ENCODE data around the gene MYCBP. TPM values are rescaled to one million over a fixed set of nuclear protein-coding genes. Genes with fewer than 3 reads are reported as not detected.

Gene MYCBP
- total and polyA plus RNA-seq, 2 of the 8 experiments (the other 6 are each of a cell fraction or from before 2014, with no cell fraction given) = 22.4 to 38.2 TPM

DNA sequence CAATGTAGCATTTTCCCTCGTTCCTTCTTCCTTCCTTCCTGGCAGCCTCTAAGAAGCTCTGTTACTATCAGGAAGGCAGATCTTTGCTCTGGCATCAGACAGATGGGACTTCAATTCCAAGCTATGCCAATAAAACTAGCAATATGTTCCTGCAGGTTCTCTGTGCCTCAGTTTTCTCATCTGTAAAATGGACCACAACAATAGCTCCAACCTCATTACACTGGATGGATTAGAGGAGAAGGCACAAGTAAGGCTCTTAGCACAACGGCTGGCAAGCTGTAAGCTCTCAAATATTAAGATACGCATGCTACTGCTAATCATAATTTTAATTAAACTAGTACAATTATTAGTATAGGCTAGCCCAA lies 40.8 kb downstream of the MYCBP start:
- H2BK12ac ChIP-seq (ENCODE audit: low read depth, low read length) = no peak overlapping the region
- FAIRE-seq (no peak), DNase-seq (ENCODE audit: low read depth in 1 of 2, low spot score in 2 of 2) (no peak)
- no peak overlapping the region for H4K8ac ChIP-seq (ENCODE audit: extremely low read depth, insufficient read depth, low read length)
- H2BK15ac ChIP-seq (ENCODE audit: low read length) = no peak overlapping the region
- H3K9ac ChIP-seq (replicated peaks in 1 of 4; ENCODE audit: extremely low read depth in 1 of 4, low read depth in 3 of 4, low read length in 3 of 4) = no peak overlapping the region
- no peaks in the 10 kb centered on the region for H3K9me3 ChIP-seq (ENCODE audit: insufficient read depth in 2 of 2, low read depth in 1 of 2, low read length in 1 of 2)
- no peaks in the 10 kb centered on the region; the same call in 1 of the 2 replicates for H3K23me2 ChIP-seq (ENCODE audit: low read depth, low read length)
- H3K4ac ChIP-seq (replicated peaks; ENCODE audit: insufficient read length, low read depth, low read length) = no peak overlapping the region
- no peak overlapping the region for H2BK120ac ChIP-seq (replicated peaks; ENCODE audit: low read depth, low read length)
- H3K79me1 ChIP-seq (ENCODE audit: low read depth, low read length) = no peaks in the 10 kb centered on the region
- no peak for TF ChIP-seq CHD1 (IDR thresholded peaks at IDR 0.05; ENCODE audit: low read depth, low read length)
- no peak for TF ChIP-seq MAX (IDR thresholded peaks at IDR 0.05)
- no peak for TF ChIP-seq CTBP2 (IDR thresholded peaks at IDR 0.05; ENCODE audit: borderline replicate concordance, insufficient read depth, insufficient read length, low read length)
- no peak for TF ChIP-seq RXRA (IDR thresholded peaks at IDR 0.05; ENCODE audit: insufficient read depth, low read depth, low read length)
- TF ChIP-seq SIRT6 (IDR thresholded peaks at IDR 0.05; ENCODE audit: low read length) = no peak
- TF ChIP-seq CEBPB (IDR thresholded peaks at IDR 0.05; ENCODE audit: low read depth, low read length) = no peak
- TF ChIP-seq POLR2AphosphoS5 (IDR thresholded peaks at IDR 0.05; ENCODE audit: low read depth, low read length) = no peak
- no peak overlapping the region for H4K91ac ChIP-seq (replicated peaks; ENCODE audit: insufficient read length, low read length)
- H3K56ac ChIP-seq (replicated peaks; ENCODE audit: insufficient read length, low read depth, low read length) = no peak overlapping the region
- no peaks in the 10 kb centered on the region for H3K27me3 ChIP-seq (replicated peaks in 1 of 4; ENCODE audit: control insufficient read depth in 3 of 4, extremely low read depth in 1 of 4, insufficient read depth in 3 of 4, low read length in 3 of 4)
- H3K4me3 ChIP-seq (ENCODE audit: extremely low read depth in 1 of 4, insufficient read depth in 2 of 4, low read depth in 3 of 4, low read length in 4 of 4) = no peak overlapping the region
- H2BK20ac ChIP-seq (ENCODE audit: low read length) = no peak overlapping the region
- CTCF ChIA-PET (ENCODE audit: partially characterized antibody) = interaction anchor here (0.6 to 7.9 kb wide), 8 partner anchors 9 to 323 kb away, joined by 3 to 71 read pairs (median 3); no protein-coding TSS in a partner anchor
- no peak overlapping the region for H4K5ac ChIP-seq (ENCODE audit: insufficient read length, low read depth, low read length)
- H3K18ac ChIP-seq (ENCODE audit: extremely low read depth, low read length) = no peak overlapping the region
- no peak overlapping the region for H2AFZ ChIP-seq (ENCODE audit: low read length)
- no peaks in the 10 kb centered on the region for H4K20me1 ChIP-seq (replicated peaks in 1 of 2; ENCODE audit: control insufficient read depth in 1 of 2, insufficient read depth in 2 of 2, low read length in 2 of 2)
- H3K79me2 ChIP-seq (ENCODE audit: control insufficient read depth in 1 of 2, insufficient read depth in 2 of 2, low read length in 2 of 2) = no peaks in the 10 kb centered on the region
- no peak overlapping the region for H2AK5ac ChIP-seq (ENCODE audit: low read depth, low read length)
- H3K14ac ChIP-seq (ENCODE audit: insufficient read length) = no peak overlapping the region
- POLR2A ChIA-PET (ENCODE audit: partially characterized antibody) = no interaction called here
- no peaks in the 10 kb centered on the region for H3K36me3 ChIP-seq (ENCODE audit: control insufficient read depth in 2 of 4, insufficient read depth in 4 of 4, low read length in 3 of 4)
- H2BK5ac ChIP-seq (ENCODE audit: low read depth, low read length) = no peak overlapping the region
- no peak overlapping the region for H3K27ac ChIP-seq (ENCODE audit: low read depth, low read length)
- H3K4me2 ChIP-seq (ENCODE audit: insufficient read depth in 1 of 2, low read depth in 2 of 2, low read length in 2 of 2) = no peak overlapping the region
- no peak overlapping the region for H3K23ac ChIP-seq (ENCODE audit: insufficient read length)
- 87% methylated on average over 3 of the region's 3 CpGs; no CpG with 5 or more reads in 1 of the 2 experiments for WGBS, 2 experiments (ENCODE audit: extremely low coverage in 1 of 2, insufficient coverage in 1 of 2, insufficient read length in 1 of 2, insufficient replicate concordance in 2 of 2, low coverage in 1 of 2, low lambda C conversion rate in 2 of 2, missing lambda C conversion rate in 1 of 2)
- H3K4me1 ChIP-seq (replicated peaks in 1 of 4; ENCODE audit: control insufficient read depth in 3 of 4, insufficient read depth in 4 of 4, low read length in 3 of 4) = peaks cover 0 to 2% (median 0%) of the 10 kb centered on the region in 4 experiments; a peak in 3 of 7 replicates
